Left renal cortex interstitium (tissue), 4 donors: ENCODE measurements around the gene CLTRN. TPM values are rescaled to one million over a fixed set of nuclear protein-coding genes. Genes with fewer than 3 reads are reported as not detected.
"Not testable (repeated sequence)": the region's sequence is repeated elsewhere in the genome, so short reads cannot be mapped to it uniquely, and the experiment has no call there.

ENCODE experiments used
- DNase-seq, 4 donors: peaks; one replicate each; pipeline ENCODE4 v3.0.0-alpha.2; 2013; ENCODE audit warnings: low read depth in 4 of 4, low spot score in 2 of 4, missing footprints in 1 of 4
- polyA plus RNA-seq, 4 donors: library from polyadenylated mRNA; unstranded; fragments of 120-200 nt; gene quantifications; one replicate each; pipeline ENCODE4 v1.2.1, GENCODE V29; 2013; ENCODE audit not compliant: insufficient read length in 4 of 4

The CLTRN gene
- polyA plus RNA-seq = 10 to 100 TPM; 19.3 to 23.2 (median 20.4) TPM

GRCh38 chrX:15664487-15665444 lies at the start of gene CLTRN:
Gene CLTRN, minus strand, starts transcription at chrX:15664805. Its CDS starts 30 bp downstream, at chrX:15664775.
- DNase-seq = no peak

GRCh38 chrX:15704273-15704672 lies 39.7 kb upstream of the CLTRN start:
- DNase-seq = not testable (repeated sequence)

GRCh38 chrX:15703809-15704208 lies 39.2 kb upstream of the CLTRN start:
- not testable (repeated sequence) for DNase-seq

GRCh38 chrX:15702488-15703371 lies 38.1 kb upstream of the CLTRN start:
- no peak for DNase-seq

- DNase-seq = no peak
Observed at GRCh38 chrX:15696516-15696915, 31.9 kb upstream of the CLTRN start.

GRCh38 chrX:15694941-15695451 lies 30.4 kb upstream of the CLTRN start:
- no peak for DNase-seq

- peak in 1 of 4 donors; percentile 23 for DNase-seq
Observed at GRCh38 chrX:15686818-15687685, 22.4 kb upstream of the CLTRN start.

GRCh38 chrX:15683193-15683592 lies 18.6 kb upstream of the CLTRN start:
- DNase-seq = no peak

- DNase-seq = no peak
Observed at GRCh38 chrX:15681433-15681832, 16.8 kb upstream of the CLTRN start.

- DNase-seq = no peak
Observed at GRCh38 chrX:15680401-15680800, 15.8 kb upstream of the CLTRN start.

GRCh38 chrX:15679246-15679645 lies 14.6 kb upstream of the CLTRN start:
- no peak for DNase-seq

- DNase-seq = no peak
Observed at GRCh38 chrX:15678339-15678738, 13.7 kb upstream of the CLTRN start.

GRCh38 chrX:15676886-15677285 lies 12.3 kb upstream of the CLTRN start:
- DNase-seq = no peak

GRCh38 chrX:15675490-15675921 lies 10.9 kb upstream of the CLTRN start:
- peak in 1 of 4 donors; percentile 59 for DNase-seq

GRCh38 chrX:15674841-15675489 lies 10.4 kb upstream of the CLTRN start:
- DNase-seq = peak; percentile 82 to 90 (median 84)

- peak in 1 of 4 donors; percentile 17 for DNase-seq
Observed at GRCh38 chrX:15674514-15674840, 9.9 kb upstream of the CLTRN start.

GRCh38 chrX:15673970-15674369 lies 9.4 kb upstream of the CLTRN start:
- no peak for DNase-seq

- no peak for DNase-seq
Observed at GRCh38 chrX:15672881-15673280, 8.3 kb upstream of the CLTRN start.

GRCh38 chrX:15663439-15663838 lies 1.2 kb downstream of the CLTRN start:
- DNase-seq = no peak
